MM.1S (cell line): ENCODE measurements around the gene STRIT1.

Source experiments
- EZH2 ChIP-seq: fragments of 300-600 bp; sonication (generic); optimal IDR thresholded peaks from 2 replicates; pipeline ENCODE3; 2017; ENCODE audit warnings: low read depth, mild to moderate bottlenecking, antibody characterized with exemption, low read length, mixed read lengths
- EZH2phosphoT487 ChIP-seq: fragments of 300-600 bp; sonication (generic); IDR thresholded peaks from 2 replicates; pipeline ENCODE4 v1.6.1; 2018; ENCODE audit warnings: antibody characterized with exemption, low read length
- TF ChIP-seq, protein P1 (sequence below): fragments of 300-600 bp; sonication (generic); IDR thresholded peaks from 2 replicates; pipeline ENCODE4 v1.5.1; 2016; ENCODE audit warnings: antibody characterized with exemption, low read length, mixed read lengths

DNA sequence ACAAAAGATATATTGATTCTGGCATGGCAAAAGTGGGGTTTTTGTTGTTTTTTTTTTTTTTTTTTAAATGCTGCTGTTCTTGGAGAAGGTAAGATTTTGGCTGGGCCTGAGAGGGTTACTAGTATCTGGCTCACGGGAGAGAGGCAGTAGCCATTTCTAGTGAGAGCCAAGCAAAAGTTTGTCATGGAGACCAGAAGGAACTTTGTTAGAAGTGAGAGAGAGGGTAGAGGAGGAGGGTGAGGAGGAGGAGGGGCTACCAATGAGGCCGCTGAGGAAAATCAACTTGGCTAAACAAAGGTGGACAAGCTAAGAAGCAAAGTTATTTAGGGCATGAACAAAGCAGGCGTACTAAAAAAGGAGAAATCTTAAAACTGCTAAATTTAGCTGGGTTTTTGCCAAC, 48.9 kb upstream of the STRIT1 start:
- TF ChIP-seq, protein P1, sequence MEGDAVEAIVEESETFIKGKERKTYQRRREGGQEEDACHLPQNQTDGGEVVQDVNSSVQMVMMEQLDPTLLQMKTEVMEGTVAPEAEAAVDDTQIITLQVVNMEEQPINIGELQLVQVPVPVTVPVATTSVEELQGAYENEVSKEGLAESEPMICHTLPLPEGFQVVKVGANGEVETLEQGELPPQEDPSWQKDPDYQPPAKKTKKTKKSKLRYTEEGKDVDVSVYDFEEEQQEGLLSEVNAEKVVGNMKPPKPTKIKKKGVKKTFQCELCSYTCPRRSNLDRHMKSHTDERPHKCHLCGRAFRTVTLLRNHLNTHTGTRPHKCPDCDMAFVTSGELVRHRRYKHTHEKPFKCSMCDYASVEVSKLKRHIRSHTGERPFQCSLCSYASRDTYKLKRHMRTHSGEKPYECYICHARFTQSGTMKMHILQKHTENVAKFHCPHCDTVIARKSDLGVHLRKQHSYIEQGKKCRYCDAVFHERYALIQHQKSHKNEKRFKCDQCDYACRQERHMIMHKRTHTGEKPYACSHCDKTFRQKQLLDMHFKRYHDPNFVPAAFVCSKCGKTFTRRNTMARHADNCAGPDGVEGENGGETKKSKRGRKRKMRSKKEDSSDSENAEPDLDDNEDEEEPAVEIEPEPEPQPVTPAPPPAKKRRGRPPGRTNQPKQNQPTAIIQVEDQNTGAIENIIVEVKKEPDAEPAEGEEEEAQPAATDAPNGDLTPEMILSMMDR: no peak
- TF ChIP-seq EZH2 (no peak), EZH2phosphoT487 (no peak)
